Activated naive CD4-positive, alpha-beta T cell treated with anti-CD3 and anti-CD28 coated beads, Interleukin-2, amount 50 U/mL, for 16 hours (primary cell): ENCODE data around the gene NRXN2.

Source experiments
- DNase-seq: peaks from one replicate; pipeline ENCODE4 v3.0.0-alpha.2; 2020

NRXN2 gene

GRCh38 chr11:64583296-64584262 lies 139.4 kb downstream of the NRXN2 start:
- DNase-seq, result no peak

- no peak for DNase-seq
Observed at GRCh38 chr11:64582885-64583284, 140.1 kb downstream of the NRXN2 start.

GRCh38 chr11:64581057-64581523 lies 141.9 kb downstream of the NRXN2 start:
- DNase-seq, result no peak

- no peak for DNase-seq
Observed at GRCh38 chr11:64580412-64580811, 142.6 kb downstream of the NRXN2 start.

GRCh38 chr11:64577202-64577601 lies 145.8 kb downstream of the NRXN2 start:
- no peak for DNase-seq

- DNase-seq, result no peak
Observed at GRCh38 chr11:64572143-64572542, 150.9 kb downstream of the NRXN2 start.

GRCh38 chr11:64571410-64572091 lies 151.4 kb downstream of the NRXN2 start:
- DNase-seq, result no peak

GRCh38 chr11:64571050-64571409 lies 152.0 kb downstream of the NRXN2 start:
- no peak for DNase-seq

- no peak for DNase-seq
Observed at GRCh38 chr11:64570341-64570740, 152.7 kb downstream of the NRXN2 start.

GRCh38 chr11:64569300-64569970 lies 153.6 kb downstream of the NRXN2 start:
- DNase-seq, result no peak

GRCh38 chr11:64568584-64569140 lies 154.3 kb downstream of the NRXN2 start:
- no peak for DNase-seq

GRCh38 chr11:64568041-64568571 lies 154.9 kb downstream of the NRXN2 start:
- no peak for DNase-seq

GRCh38 chr11:64566915-64567891 lies 155.8 kb downstream of the NRXN2 start:
- DNase-seq, result no peak

GRCh38 chr11:64566042-64566914 lies 156.7 kb downstream of the NRXN2 start:
- peak; percentile 28 for DNase-seq

- no peak for DNase-seq
Observed at GRCh38 chr11:64564947-64565889, 157.8 kb downstream of the NRXN2 start.

- DNase-seq, result no peak
Observed at GRCh38 chr11:64564419-64564818, 158.6 kb downstream of the NRXN2 start.

- no peak for DNase-seq
Observed at GRCh38 chr11:64563966-64564365, 159.0 kb downstream of the NRXN2 start.

GRCh38 chr11:64562723-64563351 lies 160.2 kb downstream of the NRXN2 start:
- no peak for DNase-seq
